Osteocyte (in vitro differentiated cells): Measurements from ENCODE around the gene NT5DC2. TPM values are rescaled to one million over a fixed set of nuclear protein-coding genes. Genes with fewer than 3 reads are reported as not detected.

Experiments
- DNase-seq: peaks from one replicate; pipeline ENCODE4 v3.0.0; 2021; ENCODE audit warnings: mixed read lengths; ENCODE audit not compliant: unreplicated experiment; ENCODE audit errors: extremely low spot score
- H3K27ac Mint-ChIP-seq: one replicate; pipeline ENCODE4 v1.8.0; 2021; ENCODE audit warnings: mild to moderate bottlenecking, mixed read lengths; ENCODE audit not compliant: unreplicated experiment
- H3K27me3 Mint-ChIP-seq: one replicate; pipeline ENCODE4 v1.8.0; 2021; ENCODE audit warnings: mixed read lengths; ENCODE audit not compliant: unreplicated experiment
- H3K36me3 Mint-ChIP-seq: one replicate; pipeline ENCODE4 v1.8.0; 2021; ENCODE audit warnings: mixed read lengths; ENCODE audit not compliant: unreplicated experiment
- H3K4me1 Mint-ChIP-seq: one replicate; pipeline ENCODE4 v1.8.0; 2021; ENCODE audit warnings: mixed read lengths; ENCODE audit not compliant: unreplicated experiment
- H3K4me3 Mint-ChIP-seq: one replicate; pipeline ENCODE4 v1.8.0; 2021; ENCODE audit warnings: mild to moderate bottlenecking, moderate library complexity, mixed read lengths; ENCODE audit not compliant: unreplicated experiment
- H3K9me3 Mint-ChIP-seq: one replicate; pipeline ENCODE4 v1.8.0; 2021; ENCODE audit warnings: mixed read lengths; ENCODE audit not compliant: unreplicated experiment
- CTCF ChIP-seq: fragments of 200-600 bp; sonication (generic); IDR thresholded peaks from 2 replicates; pipeline ENCODE4 v1.5.0; 2021; ENCODE audit warnings: antibody characterized with exemption, mild to moderate bottlenecking, moderate library complexity
- total RNA-seq: library from RNA; stranded (reverse); gene quantifications from 2 replicates; pipeline ENCODE4 v1.2.1, GENCODE V29; 2021

The NT5DC2 gene
- total RNA-seq, 1 donor from 2014 or later: 178 TPM

GRCh38 chr3:52511509-52511908 is 22.1 kb downstream of the NT5DC2 start:
- DNase-seq: no peak
- Mint-ChIP-seq H3K27ac (no peak overlapping the region), H3K27me3 (no peaks in the 10 kb centered on the region), H3K4me3 (no peak overlapping the region), H3K36me3 (no peaks in the 10 kb centered on the region), H3K9me3 (no peaks in the 10 kb centered on the region), H3K4me1 (peaks cover 10% of the 10 kb centered on the region)
- no peak for TF ChIP-seq CTCF

- peaks cover 6% of the 10 kb centered on the region for H3K4me1 Mint-ChIP-seq
- DNase-seq: no peak
- H3K27me3 Mint-ChIP-seq: no peaks in the 10 kb centered on the region
- no peaks in the 10 kb centered on the region for H3K9me3 Mint-ChIP-seq
- no peaks in the 10 kb centered on the region for H3K36me3 Mint-ChIP-seq
- H3K4me3 Mint-ChIP-seq: no peak overlapping the region
- TF ChIP-seq CTCF: no peak
- H3K27ac Mint-ChIP-seq: no peak overlapping the region
These were observed 23.8 kb downstream of the NT5DC2 start for GRCh38 chr3:52509753-52510328.

- peaks cover 6% of the 10 kb centered on the region for H3K4me1 Mint-ChIP-seq
- DNase-seq: no peak
- no peaks in the 10 kb centered on the region for H3K9me3 Mint-ChIP-seq
- H3K27me3 Mint-ChIP-seq: no peaks in the 10 kb centered on the region
- no peak overlapping the region for H3K4me3 Mint-ChIP-seq
- no peak for TF ChIP-seq CTCF
- H3K27ac Mint-ChIP-seq: peak overlapping the region; percentile 40
- no peaks in the 10 kb centered on the region for H3K36me3 Mint-ChIP-seq
These were observed 26.3 kb downstream of the NT5DC2 start for GRCh38 chr3:52507359-52507758.

- Mint-ChIP-seq H3K4me1 (peaks cover 6% of the 10 kb centered on the region), H3K27ac (no peak overlapping the region), H3K27me3 (no peaks in the 10 kb centered on the region), H3K9me3 (no peaks in the 10 kb centered on the region), H3K4me3 (no peak overlapping the region), H3K36me3 (no peaks in the 10 kb centered on the region)
- TF ChIP-seq CTCF: no peak
- DNase-seq: no peak
These were observed 27.2 kb downstream of the NT5DC2 start for GRCh38 chr3:52506266-52506966.

GRCh38 chr3:52504977-52505376 is 28.7 kb downstream of the NT5DC2 start:
- TF ChIP-seq CTCF: no peak
- peaks cover 6% of the 10 kb centered on the region for H3K4me1 Mint-ChIP-seq
- no peak overlapping the region for H3K27ac Mint-ChIP-seq
- no peaks in the 10 kb centered on the region for H3K27me3 Mint-ChIP-seq
- DNase-seq: no peak
- no peaks in the 10 kb centered on the region for H3K9me3 Mint-ChIP-seq
- H3K4me3 Mint-ChIP-seq: no peak overlapping the region
- H3K36me3 Mint-ChIP-seq: no peaks in the 10 kb centered on the region
